ENCODE data around the gene TRPM8.

Gene TRPM8

DNA sequence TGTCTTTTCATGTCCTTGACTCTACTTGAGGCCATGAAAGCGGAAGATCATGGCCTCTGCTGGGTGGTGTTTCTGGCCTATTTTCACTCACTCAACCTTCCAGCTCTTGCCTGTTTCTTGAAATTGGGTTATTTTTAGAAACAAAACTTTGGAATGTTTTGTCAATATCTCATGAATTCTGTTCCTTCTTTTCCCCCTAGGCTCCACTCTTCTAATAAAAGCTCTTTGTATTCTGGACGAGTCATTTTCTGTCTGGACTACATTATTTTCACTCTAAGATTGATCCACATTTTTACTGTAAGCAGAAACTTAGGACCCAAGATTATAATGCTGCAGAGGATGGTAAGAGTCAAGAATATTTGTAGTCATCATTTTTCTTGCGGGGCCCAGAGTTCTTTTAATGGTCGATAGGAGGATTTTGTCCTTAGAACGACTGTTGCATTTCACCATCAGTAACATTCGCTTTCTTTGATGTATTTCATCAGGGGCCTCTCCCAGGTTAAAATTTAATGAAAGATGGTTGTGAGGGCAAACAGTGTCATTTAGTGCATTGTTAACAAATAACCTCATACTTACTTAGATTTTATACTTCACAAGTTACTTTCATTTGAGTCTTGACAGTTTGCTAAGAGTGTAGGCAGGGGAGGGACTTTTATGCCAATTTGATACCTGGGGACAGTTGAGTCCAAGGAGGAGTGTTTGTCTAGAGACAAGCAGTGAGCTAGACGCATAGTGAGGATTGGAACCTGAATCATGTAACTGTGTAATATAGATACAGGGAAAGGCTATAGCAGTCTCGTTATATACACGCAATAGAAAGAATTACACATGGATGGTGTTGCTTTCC, 64.6 kb downstream of the TRPM8 start:
- H3K27ac ChIP-seq (replicated peaks), result no peak overlapping the region
- no peak for TF ChIP-seq SPI1 (IDR thresholded peaks at IDR 0.05; ENCODE audit: borderline replicate concordance, low read depth)
- TF ChIP-seq GABPA (IDR thresholded peaks at IDR 0.05; ENCODE audit: low read depth), result no peak
- TF ChIP-seq, protein P1, sequence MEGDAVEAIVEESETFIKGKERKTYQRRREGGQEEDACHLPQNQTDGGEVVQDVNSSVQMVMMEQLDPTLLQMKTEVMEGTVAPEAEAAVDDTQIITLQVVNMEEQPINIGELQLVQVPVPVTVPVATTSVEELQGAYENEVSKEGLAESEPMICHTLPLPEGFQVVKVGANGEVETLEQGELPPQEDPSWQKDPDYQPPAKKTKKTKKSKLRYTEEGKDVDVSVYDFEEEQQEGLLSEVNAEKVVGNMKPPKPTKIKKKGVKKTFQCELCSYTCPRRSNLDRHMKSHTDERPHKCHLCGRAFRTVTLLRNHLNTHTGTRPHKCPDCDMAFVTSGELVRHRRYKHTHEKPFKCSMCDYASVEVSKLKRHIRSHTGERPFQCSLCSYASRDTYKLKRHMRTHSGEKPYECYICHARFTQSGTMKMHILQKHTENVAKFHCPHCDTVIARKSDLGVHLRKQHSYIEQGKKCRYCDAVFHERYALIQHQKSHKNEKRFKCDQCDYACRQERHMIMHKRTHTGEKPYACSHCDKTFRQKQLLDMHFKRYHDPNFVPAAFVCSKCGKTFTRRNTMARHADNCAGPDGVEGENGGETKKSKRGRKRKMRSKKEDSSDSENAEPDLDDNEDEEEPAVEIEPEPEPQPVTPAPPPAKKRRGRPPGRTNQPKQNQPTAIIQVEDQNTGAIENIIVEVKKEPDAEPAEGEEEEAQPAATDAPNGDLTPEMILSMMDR (IDR thresholded peaks at IDR 0.05; ENCODE audit: insufficient read depth, low read length), result no peak
- TF ChIP-seq POLR2AphosphoS5 (IDR thresholded peaks at IDR 0.05; ENCODE audit: low read depth), result no peak
- TF ChIP-seq REST (IDR thresholded peaks at IDR 0.05; ENCODE audit: insufficient replicate concordance, low read depth), result no peak
- peaks cover 3% of the 10 kb centered on the region for H3K27me3 ChIP-seq (ENCODE audit: insufficient read depth, poor library complexity, severe bottlenecking)
- H3K4me3 ChIP-seq (replicated peaks; ENCODE audit: insufficient read depth, low read length), result no peak overlapping the region
- no peak for DNase-seq (ENCODE audit: low read depth in 1 of 2, low spot score in 1 of 2)

GRCh38 chr2:233982421-233983121, 65.4 kb downstream of the TRPM8 start:
- H3K27me3 ChIP-seq (ENCODE audit: insufficient read depth, poor library complexity, severe bottlenecking), result peaks cover 3% of the 10 kb centered on the region
- no peak overlapping the region for H3K27ac ChIP-seq (replicated peaks)
- H3K4me3 ChIP-seq (replicated peaks; ENCODE audit: insufficient read depth, low read length), result no peak overlapping the region
- TF ChIP-seq SPI1 (IDR thresholded peaks at IDR 0.05; ENCODE audit: borderline replicate concordance, low read depth) (no peak), REST (IDR thresholded peaks at IDR 0.05; ENCODE audit: insufficient replicate concordance, low read depth) (no peak), GABPA (IDR thresholded peaks at IDR 0.05; ENCODE audit: low read depth) (no peak)
- TF ChIP-seq, protein P1 (IDR thresholded peaks at IDR 0.05; ENCODE audit: insufficient read depth, low read length), result no peak
- DNase-seq (ENCODE audit: low read depth in 1 of 2, low spot score in 1 of 2), result no peak

GRCh38 chr2:233983445-233983844, 66.3 kb downstream of the TRPM8 start:
- no peak for TF ChIP-seq POLR2AphosphoS5 (IDR thresholded peaks at IDR 0.05; ENCODE audit: low read depth)
- no peak for TF ChIP-seq REST (IDR thresholded peaks at IDR 0.05; ENCODE audit: insufficient replicate concordance, low read depth)
- no peak for TF ChIP-seq SPI1 (IDR thresholded peaks at IDR 0.05; ENCODE audit: borderline replicate concordance, low read depth)
- no peak for TF ChIP-seq GABPA (IDR thresholded peaks at IDR 0.05; ENCODE audit: low read depth)
- TF ChIP-seq, protein P1 (IDR thresholded peaks at IDR 0.05; ENCODE audit: insufficient read depth, low read length), result no peak
- H3K27ac ChIP-seq (replicated peaks), result no peak overlapping the region
- H3K27me3 ChIP-seq (ENCODE audit: insufficient read depth, poor library complexity, severe bottlenecking), result peaks cover 3% of the 10 kb centered on the region
- no peak overlapping the region for H3K4me3 ChIP-seq (replicated peaks; ENCODE audit: insufficient read depth, low read length)
- no peak for DNase-seq (ENCODE audit: low read depth in 1 of 2, low spot score in 1 of 2)

Data from HL-60 (cell line).